HEK293 (cell line): ENCODE results near the gene NAT10.

Experiments used
- CTCF ChIA-PET: fragments of 350-600 bp; formaldehyde crosslinking; extraction: SDS; loops from one replicate; lab custom pipeline; 2021; ENCODE audit warnings: antibody characterized with exemption; lab: Yijun Ruan, JAX
- POLR2A ChIA-PET: fragments of 300-600 bp; formaldehyde crosslinking; extraction: SDS; loops from one replicate; lab custom pipeline; 2020; ENCODE audit warnings: antibody characterized with exemption, inconsistent platforms; lab: Yijun Ruan, JAX
- H3K27ac ChIP-seq: fragments of 200-500 bp; sonication (Bioruptor generic); 2 replicates; pipeline ENCODE4 v1.5.1; 2014; ENCODE audit warnings: low read depth, low read length, control low read depth, inconsistent platforms; ENCODE audit errors: extremely low read depth
- H3K36me3 ChIP-seq, 2 experiments: fragments of 200-500 bp in 1 of 2; sonication (Bioruptor generic) in 1 of 2; 1 replicate in 1 of 2; 2 replicates in 1 of 2; pipeline ENCODE4 v1.5.1; 2014 to 2017; ENCODE audit warnings: inconsistent platforms in 2 of 2, low read length in 2 of 2; ENCODE audit not compliant: control insufficient read depth in 2 of 2, insufficient read depth in 1 of 2
- H3K4me1 ChIP-seq: fragments of 200-500 bp; sonication (Bioruptor generic); 2 replicates; pipeline ENCODE4 v1.5.1; 2014; ENCODE audit warnings: mild to moderate bottlenecking, low read length, inconsistent platforms; ENCODE audit not compliant: control insufficient read depth, insufficient read depth
- H3K4me3 ChIP-seq: 2 replicates; pipeline ENCODE4 v1.5.1; 2011; ENCODE audit warnings: low read depth, mild to moderate bottlenecking, control low read depth, low read length, moderate library complexity
- H3K9me3 ChIP-seq: fragments of 200-500 bp; sonication (Bioruptor generic); 2 replicates; pipeline ENCODE4 v1.5.1; 2014; ENCODE audit warnings: low read depth, low read length, inconsistent platforms; ENCODE audit not compliant: control insufficient read depth, insufficient read depth
- ATF2 ChIP-seq: fragments of 450-650 bp; formaldehyde crosslinking; IDR thresholded peaks from 2 replicates; pipeline ENCODE4 v1.5.1; 2016; ENCODE audit warnings: missing biosample characterization, missing genetic modification characterization, low read depth
- OSR2 ChIP-seq: fragments of 450-650 bp; formaldehyde crosslinking; IDR thresholded peaks from 2 replicates; pipeline ENCODE4 v1.5.1; 2016; ENCODE audit warnings: missing biosample characterization, missing genetic modification characterization
- REST ChIP-seq: fragments of 450-650 bp; formaldehyde crosslinking; IDR thresholded peaks from 2 replicates; pipeline ENCODE4 v1.5.1; 2016; ENCODE audit warnings: missing biosample characterization, missing genetic modification characterization
- SCRT1 ChIP-seq: fragments of 450-650 bp; formaldehyde crosslinking; IDR thresholded peaks from 2 replicates; pipeline ENCODE4 v1.5.1; 2016; ENCODE audit warnings: missing biosample characterization, missing genetic modification characterization, borderline replicate concordance
- TSHZ1 ChIP-seq: fragments of 450-650 bp; formaldehyde crosslinking; IDR thresholded peaks from 2 replicates; pipeline ENCODE4 v1.5.1; 2016; ENCODE audit warnings: missing biosample characterization, missing genetic modification characterization, borderline replicate concordance
- ZBTB44 ChIP-seq: fragments of 450-650 bp; IDR thresholded peaks from 2 replicates; pipeline ENCODE4 v1.5.1; 2018; ENCODE audit warnings: missing biosample characterization, mild to moderate bottlenecking, missing genetic modification characterization
- ZBTB8A ChIP-seq: fragments of 450-650 bp; formaldehyde crosslinking; IDR thresholded peaks from 2 replicates; pipeline ENCODE4 v1.5.1; 2016; ENCODE audit warnings: missing biosample characterization, missing genetic modification characterization
- ZNF133 ChIP-seq: fragments of 450-650 bp; formaldehyde crosslinking; IDR thresholded peaks from 2 replicates; pipeline ENCODE4 v1.5.1; 2016; ENCODE audit warnings: missing biosample characterization, missing genetic modification characterization
- ZNF138 ChIP-seq: fragments of 450-650 bp; formaldehyde crosslinking; IDR thresholded peaks from 2 replicates; pipeline ENCODE4 v1.5.1; 2016; ENCODE audit warnings: missing biosample characterization, missing genetic modification characterization, borderline replicate concordance
- ZNF157 ChIP-seq: fragments of 450-650 bp; formaldehyde crosslinking; IDR thresholded peaks from 2 replicates; pipeline ENCODE4 v1.5.1; 2016; ENCODE audit warnings: missing biosample characterization, missing genetic modification characterization
- ZNF16 ChIP-seq: fragments of 450-650 bp; formaldehyde crosslinking; IDR thresholded peaks from 2 replicates; pipeline ENCODE4 v1.5.1; 2016; ENCODE audit warnings: low read depth, missing biosample characterization, missing genetic modification characterization
- ZNF184 ChIP-seq: fragments of 450-650 bp; IDR thresholded peaks from 2 replicates; pipeline ENCODE4 v1.5.1; 2018; ENCODE audit warnings: missing biosample characterization, mild to moderate bottlenecking, missing genetic modification characterization
- ZNF2 ChIP-seq: fragments of 450-650 bp; formaldehyde crosslinking; IDR thresholded peaks from 2 replicates; pipeline ENCODE4 v1.5.1; 2016; ENCODE audit warnings: missing biosample characterization, missing genetic modification characterization
- ZNF292 ChIP-seq: fragments of 450-650 bp; formaldehyde crosslinking; IDR thresholded peaks from 2 replicates; pipeline ENCODE4 v1.5.1; 2016; ENCODE audit warnings: low read depth, missing biosample characterization, missing genetic modification characterization, borderline replicate concordance
- ZNF366 ChIP-seq: fragments of 450-650 bp; formaldehyde crosslinking; conservative IDR thresholded peaks from 2 replicates; pipeline ENCODE4 v1.5.1; 2016; ENCODE audit warnings: missing biosample characterization, missing genetic modification characterization
- ZNF549 ChIP-seq: fragments of 450-650 bp; IDR thresholded peaks from 2 replicates; pipeline ENCODE4 v1.5.1; 2018; ENCODE audit warnings: missing biosample characterization, missing genetic modification characterization, mild to moderate bottlenecking, inconsistent platforms, moderate library complexity
- ZNF660 ChIP-seq: fragments of 450-650 bp; IDR thresholded peaks from 2 replicates; pipeline ENCODE4 v1.5.1; 2018; ENCODE audit warnings: missing biosample characterization, mild to moderate bottlenecking, missing genetic modification characterization
- ZNF701 ChIP-seq: fragments of 450-650 bp; formaldehyde crosslinking; IDR thresholded peaks from 2 replicates; pipeline ENCODE4 v1.5.1; 2016; ENCODE audit warnings: missing biosample characterization, missing genetic modification characterization
- ZNF791 ChIP-seq: fragments of 450-650 bp; formaldehyde crosslinking; IDR thresholded peaks from 2 replicates; pipeline ENCODE4 v1.5.1; 2016; ENCODE audit warnings: missing biosample characterization, missing genetic modification characterization
- TF ChIP-seq, protein P1 (sequence below): fragments of 450-650 bp; formaldehyde crosslinking; IDR thresholded peaks from 2 replicates; pipeline ENCODE4 v1.5.1; 2016; ENCODE audit warnings: missing biosample characterization, missing genetic modification characterization, borderline replicate concordance
- TF ChIP-seq, protein P2 (sequence below): fragments of 450-650 bp; formaldehyde crosslinking; IDR thresholded peaks from 2 replicates; pipeline ENCODE4 v1.5.1; 2016; ENCODE audit warnings: missing biosample characterization, missing genetic modification characterization

Gene NAT10

DNA sequence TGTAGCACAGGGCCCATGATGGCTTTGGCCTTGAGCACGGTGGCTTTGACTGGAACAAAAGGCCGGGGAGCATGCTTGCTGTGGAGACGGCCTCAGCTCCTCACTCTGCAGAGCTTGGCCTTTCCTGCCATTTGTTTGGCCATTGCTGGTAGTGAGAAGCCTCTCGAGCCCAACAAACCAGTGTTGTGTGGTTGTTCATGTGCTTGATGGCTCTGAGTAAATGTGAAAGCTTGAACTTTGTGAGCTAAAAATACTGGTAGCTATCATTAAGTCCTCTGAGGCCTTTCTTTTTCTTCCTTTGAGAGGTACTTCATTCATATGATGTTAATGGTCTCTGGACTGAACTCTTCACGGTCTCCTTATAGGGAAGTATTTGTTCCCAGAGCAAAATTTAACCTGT, 39.6 kb downstream of the NAT10 start:
- ChIA-PET CTCF (no interaction called here), POLR2A (no interaction called here)
- TF ChIP-seq SCRT1 (tag by site-specific recombination): no peak
- no peak for TF ChIP-seq ZNF138 (tag by site-specific recombination)
- TF ChIP-seq ZNF366 (tag by site-specific recombination): no peak
- TF ChIP-seq ZNF791 (tag by site-specific recombination): no peak
- no peak for TF ChIP-seq ZNF16
- no peak for TF ChIP-seq ZBTB44 (tag by site-specific recombination)
- TF ChIP-seq ZNF701 (tag by site-specific recombination): no peak
- no peak for TF ChIP-seq OSR2
- TF ChIP-seq ZNF157 (tag by site-specific recombination): no peak
- no peak for TF ChIP-seq REST
- TF ChIP-seq ZNF133 (tag by site-specific recombination): no peak
- TF ChIP-seq ZNF292 (tag by site-specific recombination): no peak
- TF ChIP-seq TSHZ1 (tag by site-specific recombination): no peak
- no peaks in the 10 kb centered on the region for H3K9me3 ChIP-seq
- no peak overlapping the region for H3K27ac ChIP-seq
- H3K4me1 ChIP-seq: no peaks in the 10 kb centered on the region
- peaks cover 0 to 99% of the 10 kb centered on the region in 2 experiments for H3K36me3 ChIP-seq
- H3K4me3 ChIP-seq: no peak overlapping the region

DNA sequence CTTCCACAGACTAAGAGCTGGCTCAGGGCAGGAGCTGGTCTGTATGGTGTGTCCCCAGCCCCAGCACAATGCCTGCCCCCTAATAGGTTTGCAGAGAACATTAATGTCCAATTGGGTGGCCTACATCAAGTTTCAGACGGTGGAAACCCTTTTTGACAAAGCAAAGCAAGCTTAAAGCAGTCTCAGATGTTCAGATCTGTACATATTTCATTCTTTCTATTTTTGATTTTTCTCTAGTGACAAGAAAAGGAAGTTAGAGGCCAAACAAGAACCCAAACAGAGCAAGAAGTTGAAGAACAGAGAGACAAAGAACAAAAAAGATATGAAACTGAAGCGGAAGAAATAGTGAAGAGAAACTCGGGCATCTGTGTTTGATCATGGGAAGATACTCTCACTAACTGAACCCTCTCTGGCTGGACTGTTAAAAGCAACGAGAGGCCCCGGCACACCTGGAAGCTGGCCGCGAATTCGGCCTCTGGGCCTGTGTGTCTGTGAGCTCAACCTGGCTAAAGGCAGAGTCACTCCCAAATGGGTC, 40.5 kb downstream of the NAT10 start:
- Histone ChIP-seq H3K4me3 (no peak overlapping the region), H3K4me1 (no peaks in the 10 kb centered on the region), H3K36me3 (peaks cover 0 to 99% of the 10 kb centered on the region in 2 experiments), H3K9me3 (no peaks in the 10 kb centered on the region), H3K27ac (no peak overlapping the region)
- POLR2A ChIA-PET: no interaction called here
- CTCF ChIA-PET: no interaction called here
- TF ChIP-seq ZBTB8A (tag by site-specific recombination) (no peak), ZNF660 (tag by site-specific recombination) (no peak), ZNF549 (tag by site-specific recombination) (no peak), ZNF366 (tag by site-specific recombination) (no peak), ZNF184 (tag by site-specific recombination) (no peak), ZNF2 (tag by site-specific recombination) (no peak), ATF2 (tag by site-specific recombination) (no peak)
- TF ChIP-seq, protein P1, sequence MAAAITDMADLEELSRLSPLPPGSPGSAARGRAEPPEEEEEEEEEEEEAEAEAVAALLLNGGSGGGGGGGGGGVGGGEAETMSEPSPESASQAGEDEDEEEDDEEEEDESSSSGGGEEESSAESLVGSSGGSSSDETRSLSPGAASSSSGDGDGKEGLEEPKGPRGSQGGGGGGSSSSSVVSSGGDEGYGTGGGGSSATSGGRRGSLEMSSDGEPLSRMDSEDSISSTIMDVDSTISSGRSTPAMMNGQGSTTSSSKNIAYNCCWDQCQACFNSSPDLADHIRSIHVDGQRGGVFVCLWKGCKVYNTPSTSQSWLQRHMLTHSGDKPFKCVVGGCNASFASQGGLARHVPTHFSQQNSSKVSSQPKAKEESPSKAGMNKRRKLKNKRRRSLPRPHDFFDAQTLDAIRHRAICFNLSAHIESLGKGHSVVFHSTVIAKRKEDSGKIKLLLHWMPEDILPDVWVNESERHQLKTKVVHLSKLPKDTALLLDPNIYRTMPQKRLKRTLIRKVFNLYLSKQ (tag by site-specific recombination): no peak
- TF ChIP-seq, protein P2, sequence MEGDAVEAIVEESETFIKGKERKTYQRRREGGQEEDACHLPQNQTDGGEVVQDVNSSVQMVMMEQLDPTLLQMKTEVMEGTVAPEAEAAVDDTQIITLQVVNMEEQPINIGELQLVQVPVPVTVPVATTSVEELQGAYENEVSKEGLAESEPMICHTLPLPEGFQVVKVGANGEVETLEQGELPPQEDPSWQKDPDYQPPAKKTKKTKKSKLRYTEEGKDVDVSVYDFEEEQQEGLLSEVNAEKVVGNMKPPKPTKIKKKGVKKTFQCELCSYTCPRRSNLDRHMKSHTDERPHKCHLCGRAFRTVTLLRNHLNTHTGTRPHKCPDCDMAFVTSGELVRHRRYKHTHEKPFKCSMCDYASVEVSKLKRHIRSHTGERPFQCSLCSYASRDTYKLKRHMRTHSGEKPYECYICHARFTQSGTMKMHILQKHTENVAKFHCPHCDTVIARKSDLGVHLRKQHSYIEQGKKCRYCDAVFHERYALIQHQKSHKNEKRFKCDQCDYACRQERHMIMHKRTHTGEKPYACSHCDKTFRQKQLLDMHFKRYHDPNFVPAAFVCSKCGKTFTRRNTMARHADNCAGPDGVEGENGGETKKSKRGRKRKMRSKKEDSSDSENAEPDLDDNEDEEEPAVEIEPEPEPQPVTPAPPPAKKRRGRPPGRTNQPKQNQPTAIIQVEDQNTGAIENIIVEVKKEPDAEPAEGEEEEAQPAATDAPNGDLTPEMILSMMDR: no peak
